ENCODE results near the gene TSHR. TPM values are rescaled to one million over a fixed set of nuclear protein-coding genes. Genes with fewer than 3 reads are reported as not detected.

The TSHR gene
- total RNA-seq, 1 experiment from 2014 or later: not detected

DNA sequence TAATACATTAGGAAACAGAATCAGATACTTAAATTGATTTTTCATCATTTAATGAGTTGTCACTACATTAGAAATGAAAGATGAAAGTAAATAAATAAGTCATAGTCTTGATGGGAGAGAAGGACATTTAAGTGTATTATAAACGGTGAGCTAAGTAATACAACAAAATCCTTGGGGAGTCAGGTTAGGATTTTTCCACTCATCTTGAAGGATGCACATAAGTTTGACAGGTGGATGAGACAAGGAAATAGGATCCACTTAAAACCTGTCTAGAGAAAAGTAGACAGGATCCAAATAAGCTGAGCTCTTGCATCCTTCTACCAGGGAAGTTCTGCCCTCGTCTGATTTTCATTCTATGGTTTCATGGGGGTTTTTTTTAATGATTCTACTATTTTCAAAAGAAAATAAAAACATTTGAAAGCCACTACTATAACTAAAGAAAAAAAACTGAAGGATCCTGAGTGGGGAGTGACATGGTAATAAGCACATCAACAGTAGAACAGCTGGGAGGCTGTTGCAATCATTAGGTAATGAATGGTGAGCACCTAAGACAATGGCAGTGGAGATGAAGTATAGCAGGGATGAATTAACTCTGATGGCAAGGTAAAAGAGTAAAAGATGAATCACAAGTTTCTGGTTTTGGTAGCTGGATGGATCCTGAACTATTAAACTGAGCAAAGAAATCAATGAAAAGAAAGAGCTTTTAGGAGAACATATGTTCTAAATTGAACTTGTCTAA, 30.9 kb upstream of the TSHR start:
- CTCF ChIA-PET: interaction anchor here (0.6 to 1.2 kb wide), 2 partner anchors 240 to 722 kb away, joined by 3 to 4 read pairs; no protein-coding TSS in a partner anchor

DNA sequence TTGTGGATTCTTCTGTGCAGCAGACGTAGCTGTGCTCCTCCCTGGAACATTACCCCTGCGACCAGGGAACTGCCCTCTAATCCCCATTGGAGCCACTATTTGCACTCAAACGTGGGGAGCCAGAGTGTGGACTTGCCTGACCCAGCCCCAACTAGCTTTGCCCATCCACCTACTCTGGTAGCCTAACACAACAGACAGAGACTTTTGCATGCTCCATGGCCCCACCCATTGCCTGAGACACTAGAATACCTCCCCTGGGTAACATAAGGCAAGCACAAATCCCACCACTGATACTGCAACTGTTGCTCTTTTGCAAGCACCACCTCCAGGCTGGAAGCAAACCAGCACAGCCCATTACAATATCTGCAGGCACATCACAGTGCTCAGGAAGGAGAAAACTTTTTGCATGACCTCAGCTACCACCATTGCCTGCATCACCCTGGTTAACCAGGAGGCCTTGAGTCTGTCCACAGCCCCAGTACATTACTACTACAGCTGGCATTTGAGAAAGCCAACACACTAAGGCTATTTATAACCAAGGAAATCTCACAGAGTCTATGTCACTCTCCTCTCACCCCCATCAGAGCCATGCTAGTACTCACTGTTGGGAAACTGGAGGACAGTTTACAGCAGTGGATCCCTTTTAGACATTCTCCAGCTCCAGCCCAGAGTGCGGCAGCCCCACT, 28.9 kb upstream of the TSHR start:
- CTCF ChIA-PET: interaction anchor here (0.5 to 1.7 kb wide), 4 partner anchors 15 to 892 kb away, joined by 4 to 13 read pairs (median 7); partner anchors contain the start of gene CEP128
- Mint-ChIP-seq H3K36me3 (no peaks in the 10 kb centered on the region; the same call in 1 of the 2 replicates), H3K4me3 (no peak overlapping the region), H3K27me3 (ENCODE audit: low read depth) (no peaks in the 10 kb centered on the region), H3K4me1 (peaks cover 41% of the 10 kb centered on the region), H3K9me3 (peaks cover 12% of the 10 kb centered on the region), H3K27ac (no peak overlapping the region)
- POLR2A ChIA-PET: no interaction called here
- no peak for DNase-seq (ENCODE audit: low spot score)
- no peak; the same call in 1 of the 2 replicates for ATAC-seq
- no peak for TF ChIP-seq ZBTB21 (CRISPR knock-in tag; IDR thresholded peaks at IDR 0.05; ENCODE audit: borderline replicate concordance)
- no peak for TF ChIP-seq RELA (CRISPR knock-in tag; IDR thresholded peaks at IDR 0.05; ENCODE audit: borderline replicate concordance)
- TF ChIP-seq, protein P1, sequence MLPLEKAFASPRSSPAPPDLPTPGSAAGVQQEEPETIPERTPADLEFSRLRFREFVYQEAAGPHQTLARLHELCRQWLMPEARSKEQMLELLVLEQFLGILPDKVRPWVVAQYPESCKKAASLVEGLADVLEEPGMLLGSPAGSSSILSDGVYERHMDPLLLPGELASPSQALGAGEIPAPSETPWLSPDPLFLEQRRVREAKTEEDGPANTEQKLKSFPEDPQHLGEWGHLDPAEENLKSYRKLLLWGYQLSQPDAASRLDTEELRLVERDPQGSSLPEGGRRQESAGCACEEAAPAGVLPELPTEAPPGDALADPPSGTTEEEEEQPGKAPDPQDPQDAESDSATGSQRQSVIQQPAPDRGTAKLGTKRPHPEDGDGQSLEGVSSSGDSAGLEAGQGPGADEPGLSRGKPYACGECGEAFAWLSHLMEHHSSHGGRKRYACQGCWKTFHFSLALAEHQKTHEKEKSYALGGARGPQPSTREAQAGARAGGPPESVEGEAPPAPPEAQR (CRISPR knock-in tag; IDR thresholded peaks at IDR 0.05): no peak
- no peak for TF ChIP-seq IRF2 (CRISPR knock-in tag; IDR thresholded peaks at IDR 0.05; ENCODE audit: borderline replicate concordance, low read depth)
- TF ChIP-seq SP1 (CRISPR knock-in tag; conservative IDR thresholded peaks at IDR 0.05): no peak
- TF ChIP-seq CBFB (CRISPR knock-in tag; IDR thresholded peaks at IDR 0.05; ENCODE audit: low read depth): no peak
- TF ChIP-seq, protein P2, sequence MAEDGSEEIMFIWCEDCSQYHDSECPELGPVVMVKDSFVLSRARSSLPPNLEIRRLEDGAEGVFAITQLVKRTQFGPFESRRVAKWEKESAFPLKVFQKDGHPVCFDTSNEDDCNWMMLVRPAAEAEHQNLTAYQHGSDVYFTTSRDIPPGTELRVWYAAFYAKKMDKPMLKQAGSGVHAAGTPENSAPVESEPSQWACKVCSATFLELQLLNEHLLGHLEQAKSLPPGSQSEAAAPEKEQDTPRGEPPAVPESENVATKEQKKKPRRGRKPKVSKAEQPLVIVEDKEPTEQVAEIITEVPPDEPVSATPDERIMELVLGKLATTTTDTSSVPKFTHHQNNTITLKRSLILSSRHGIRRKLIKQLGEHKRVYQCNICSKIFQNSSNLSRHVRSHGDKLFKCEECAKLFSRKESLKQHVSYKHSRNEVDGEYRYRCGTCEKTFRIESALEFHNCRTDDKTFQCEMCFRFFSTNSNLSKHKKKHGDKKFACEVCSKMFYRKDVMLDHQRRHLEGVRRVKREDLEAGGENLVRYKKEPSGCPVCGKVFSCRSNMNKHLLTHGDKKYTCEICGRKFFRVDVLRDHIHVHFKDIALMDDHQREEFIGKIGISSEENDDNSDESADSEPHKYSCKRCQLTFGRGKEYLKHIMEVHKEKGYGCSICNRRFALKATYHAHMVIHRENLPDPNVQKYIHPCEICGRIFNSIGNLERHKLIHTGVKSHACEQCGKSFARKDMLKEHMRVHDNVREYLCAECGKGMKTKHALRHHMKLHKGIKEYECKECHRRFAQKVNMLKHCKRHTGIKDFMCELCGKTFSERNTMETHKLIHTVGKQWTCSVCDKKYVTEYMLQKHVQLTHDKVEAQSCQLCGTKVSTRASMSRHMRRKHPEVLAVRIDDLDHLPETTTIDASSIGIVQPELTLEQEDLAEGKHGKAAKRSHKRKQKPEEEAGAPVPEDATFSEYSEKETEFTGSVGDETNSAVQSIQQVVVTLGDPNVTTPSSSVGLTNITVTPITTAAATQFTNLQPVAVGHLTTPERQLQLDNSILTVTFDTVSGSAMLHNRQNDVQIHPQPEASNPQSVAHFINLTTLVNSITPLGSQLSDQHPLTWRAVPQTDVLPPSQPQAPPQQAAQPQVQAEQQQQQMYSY (CRISPR knock-in tag; IDR thresholded peaks at IDR 0.05): no peak
- TF ChIP-seq EMX1 (CRISPR knock-in tag; IDR thresholded peaks at IDR 0.05): no peak
- TF ChIP-seq ETV6 (CRISPR knock-in tag; IDR thresholded peaks at IDR 0.05): no peak
- no peak for TF ChIP-seq NR3C1 (CRISPR knock-in tag; conservative IDR thresholded peaks at IDR 0.05; ENCODE audit: low read depth)
- TF ChIP-seq ZNF317 (CRISPR knock-in tag; IDR thresholded peaks at IDR 0.05; ENCODE audit: borderline replicate concordance, low read depth): no peak
- TF ChIP-seq, protein P3, sequence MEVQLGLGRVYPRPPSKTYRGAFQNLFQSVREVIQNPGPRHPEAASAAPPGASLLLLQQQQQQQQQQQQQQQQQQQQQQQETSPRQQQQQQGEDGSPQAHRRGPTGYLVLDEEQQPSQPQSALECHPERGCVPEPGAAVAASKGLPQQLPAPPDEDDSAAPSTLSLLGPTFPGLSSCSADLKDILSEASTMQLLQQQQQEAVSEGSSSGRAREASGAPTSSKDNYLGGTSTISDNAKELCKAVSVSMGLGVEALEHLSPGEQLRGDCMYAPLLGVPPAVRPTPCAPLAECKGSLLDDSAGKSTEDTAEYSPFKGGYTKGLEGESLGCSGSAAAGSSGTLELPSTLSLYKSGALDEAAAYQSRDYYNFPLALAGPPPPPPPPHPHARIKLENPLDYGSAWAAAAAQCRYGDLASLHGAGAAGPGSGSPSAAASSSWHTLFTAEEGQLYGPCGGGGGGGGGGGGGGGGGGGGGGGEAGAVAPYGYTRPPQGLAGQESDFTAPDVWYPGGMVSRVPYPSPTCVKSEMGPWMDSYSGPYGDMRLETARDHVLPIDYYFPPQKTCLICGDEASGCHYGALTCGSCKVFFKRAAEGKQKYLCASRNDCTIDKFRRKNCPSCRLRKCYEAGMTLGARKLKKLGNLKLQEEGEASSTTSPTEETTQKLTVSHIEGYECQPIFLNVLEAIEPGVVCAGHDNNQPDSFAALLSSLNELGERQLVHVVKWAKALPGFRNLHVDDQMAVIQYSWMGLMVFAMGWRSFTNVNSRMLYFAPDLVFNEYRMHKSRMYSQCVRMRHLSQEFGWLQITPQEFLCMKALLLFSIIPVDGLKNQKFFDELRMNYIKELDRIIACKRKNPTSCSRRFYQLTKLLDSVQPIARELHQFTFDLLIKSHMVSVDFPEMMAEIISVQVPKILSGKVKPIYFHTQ (CRISPR knock-in tag; IDR thresholded peaks at IDR 0.05): no peak
- TF ChIP-seq NFYB (CRISPR knock-in tag; conservative IDR thresholded peaks at IDR 0.05; ENCODE audit: low read depth): no peak
- TF ChIP-seq, protein P4, sequence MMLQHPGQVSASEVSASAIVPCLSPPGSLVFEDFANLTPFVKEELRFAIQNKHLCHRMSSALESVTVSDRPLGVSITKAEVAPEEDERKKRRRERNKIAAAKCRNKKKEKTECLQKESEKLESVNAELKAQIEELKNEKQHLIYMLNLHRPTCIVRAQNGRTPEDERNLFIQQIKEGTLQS (CRISPR knock-in tag; conservative IDR thresholded peaks at IDR 0.05): no peak
- no peak for TF ChIP-seq FOXP1 (CRISPR knock-in tag; IDR thresholded peaks at IDR 0.05; ENCODE audit: borderline replicate concordance)

More for the DNA sequence above, 30.9 kb upstream of the TSHR start:
- Mint-ChIP-seq H3K27me3 (ENCODE audit: low read depth) (no peaks in the 10 kb centered on the region), H3K27ac (no peak overlapping the region), H3K4me3 (no peak overlapping the region), H3K9me3 (peaks cover 12% of the 10 kb centered on the region), H3K4me1 (peaks cover 45% of the 10 kb centered on the region), H3K36me3 (no peaks in the 10 kb centered on the region)
- TF ChIP-seq CBFB (CRISPR knock-in tag; IDR thresholded peaks at IDR 0.05; ENCODE audit: low read depth) (no peak), ZNF671 (CRISPR knock-in tag; IDR thresholded peaks at IDR 0.05) (no peak), RELA (CRISPR knock-in tag; IDR thresholded peaks at IDR 0.05; ENCODE audit: borderline replicate concordance) (no peak), ZNF263 (CRISPR knock-in tag; IDR thresholded peaks at IDR 0.05; ENCODE audit: low read depth) (no peak), FOXP1 (CRISPR knock-in tag; IDR thresholded peaks at IDR 0.05; ENCODE audit: borderline replicate concordance) (no peak), PRRX2 (CRISPR knock-in tag; IDR thresholded peaks at IDR 0.05) (no peak), JAZF1 (CRISPR knock-in tag; IDR thresholded peaks at IDR 0.05) (no peak)
- TF ChIP-seq, protein P5, sequence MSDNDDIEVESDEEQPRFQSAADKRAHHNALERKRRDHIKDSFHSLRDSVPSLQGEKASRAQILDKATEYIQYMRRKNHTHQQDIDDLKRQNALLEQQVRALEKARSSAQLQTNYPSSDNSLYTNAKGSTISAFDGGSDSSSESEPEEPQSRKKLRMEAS (CRISPR knock-in tag; IDR thresholded peaks at IDR 0.05): no peak
- ATAC-seq (no peak), DNase-seq (ENCODE audit: low spot score) (no peak)
- POLR2A ChIA-PET: interaction anchor here (0.6 kb wide), 1 partner anchor 1990 kb away, joined by 3 read pairs; no protein-coding TSS in a partner anchor
